HG03095 (cell line): ENCODE results near the gene FLAD1.

Experiments used
- ATAC-seq: cut with Tn5 transposase; IDR thresholded peaks from one replicate; pipeline ENCODE4 v1.9.1; 2021; ENCODE audit warnings: moderate library complexity; ENCODE audit not compliant: unreplicated experiment

Gene FLAD1

DNA sequence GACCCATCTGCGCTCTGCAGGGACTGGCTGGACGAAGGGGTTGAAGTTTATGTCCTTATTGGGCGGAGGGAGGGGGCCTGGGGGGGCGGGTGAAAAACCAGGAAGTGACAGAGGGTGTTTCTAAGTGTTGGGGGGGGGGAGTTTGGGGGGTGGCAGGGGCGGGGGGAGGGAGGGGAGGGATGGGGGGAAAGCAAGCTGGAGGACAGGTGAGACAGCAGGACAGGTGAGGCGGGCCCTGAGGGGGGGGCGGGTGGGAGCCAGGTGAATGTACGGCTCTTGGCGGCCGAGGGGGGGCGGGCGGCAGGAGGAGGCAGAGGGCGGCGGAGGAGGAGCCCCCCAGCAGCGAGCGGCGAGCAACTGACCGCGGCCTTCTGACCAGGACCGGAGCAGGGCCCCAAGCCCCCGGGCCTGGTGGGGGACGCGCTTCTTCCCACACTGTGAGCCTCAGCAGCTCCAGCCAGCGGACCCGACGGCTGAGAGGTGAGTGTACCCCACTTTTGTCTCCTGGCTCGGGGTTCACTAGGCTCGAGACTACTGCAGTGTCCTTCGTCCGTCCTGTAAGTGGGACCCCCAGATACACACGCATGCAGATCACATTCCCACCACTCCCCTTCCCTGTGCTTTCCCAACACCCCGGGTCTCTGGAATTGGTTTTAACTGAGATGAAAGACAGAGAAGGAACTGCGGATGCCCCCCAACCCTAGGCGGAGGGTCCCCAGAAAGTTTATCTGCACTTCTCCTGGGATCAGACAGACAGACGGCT lies 19.5 kb downstream of the FLAD1 start, which contains the start of gene ZBTB7B:
Gene ZBTB7B, plus strand, starts transcription at position 339 of the 763 bp plus-strand sequence. CDS start 11,859 bp downstream, outside the sequence.
- no peak for ATAC-seq

DNA sequence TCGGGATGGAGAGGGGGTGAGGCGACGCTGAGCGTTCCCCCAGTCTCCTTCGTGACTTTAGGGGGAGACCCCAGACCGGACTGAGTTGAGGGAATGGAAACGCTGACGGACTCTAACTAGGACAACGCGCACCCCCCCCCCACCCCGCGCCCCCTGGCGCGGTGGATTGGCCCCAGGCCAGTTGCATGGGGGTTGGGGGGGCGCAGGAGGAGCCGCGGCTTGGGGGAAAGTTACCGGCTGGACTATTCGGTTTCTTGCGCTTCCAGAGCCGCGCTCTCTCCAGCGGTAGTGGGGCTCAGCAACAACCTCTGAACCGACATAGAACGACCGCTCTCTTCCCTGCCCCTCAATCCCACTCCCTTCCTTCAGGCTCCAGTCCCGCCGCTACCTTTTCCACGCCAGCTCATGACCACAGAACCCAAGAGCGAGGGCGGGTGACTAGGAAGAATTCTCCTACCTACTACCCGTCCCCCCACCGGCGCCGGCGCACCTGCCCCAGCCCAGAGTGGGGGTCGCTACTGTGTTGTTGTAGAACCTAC lies 20.2 kb downstream of the FLAD1 start:
- no peak for ATAC-seq

DNA sequence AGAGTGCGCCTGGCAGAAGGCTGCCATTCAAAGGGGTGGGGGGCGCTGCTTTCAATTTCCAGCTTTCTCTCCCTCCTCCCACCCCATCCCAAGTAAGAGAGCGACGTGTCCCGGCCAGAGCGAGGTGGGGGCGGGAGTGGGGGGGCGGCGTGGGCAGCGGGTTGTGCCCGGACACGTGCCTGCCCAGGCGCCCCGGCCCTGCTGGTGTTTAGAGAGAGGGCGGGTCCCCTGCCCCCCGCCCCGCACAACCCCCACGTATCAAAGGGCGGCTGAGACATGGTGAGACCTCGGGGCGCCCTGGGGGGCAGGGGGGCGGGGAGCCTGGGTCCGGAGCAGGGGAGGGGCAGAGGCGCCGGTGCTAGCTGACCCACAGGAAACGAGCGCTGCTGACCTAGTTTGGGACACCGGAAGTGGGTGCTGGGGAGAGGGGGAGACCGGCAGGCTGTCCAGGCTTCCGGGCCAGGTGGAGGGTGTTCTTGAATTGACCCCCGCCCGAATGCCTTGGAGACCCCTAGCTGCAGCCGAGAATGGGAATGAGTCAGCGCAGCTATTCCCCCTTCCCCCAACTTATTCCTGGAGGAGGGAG lies 20.7 kb downstream of the FLAD1 start:
- ATAC-seq, result no peak

DNA sequence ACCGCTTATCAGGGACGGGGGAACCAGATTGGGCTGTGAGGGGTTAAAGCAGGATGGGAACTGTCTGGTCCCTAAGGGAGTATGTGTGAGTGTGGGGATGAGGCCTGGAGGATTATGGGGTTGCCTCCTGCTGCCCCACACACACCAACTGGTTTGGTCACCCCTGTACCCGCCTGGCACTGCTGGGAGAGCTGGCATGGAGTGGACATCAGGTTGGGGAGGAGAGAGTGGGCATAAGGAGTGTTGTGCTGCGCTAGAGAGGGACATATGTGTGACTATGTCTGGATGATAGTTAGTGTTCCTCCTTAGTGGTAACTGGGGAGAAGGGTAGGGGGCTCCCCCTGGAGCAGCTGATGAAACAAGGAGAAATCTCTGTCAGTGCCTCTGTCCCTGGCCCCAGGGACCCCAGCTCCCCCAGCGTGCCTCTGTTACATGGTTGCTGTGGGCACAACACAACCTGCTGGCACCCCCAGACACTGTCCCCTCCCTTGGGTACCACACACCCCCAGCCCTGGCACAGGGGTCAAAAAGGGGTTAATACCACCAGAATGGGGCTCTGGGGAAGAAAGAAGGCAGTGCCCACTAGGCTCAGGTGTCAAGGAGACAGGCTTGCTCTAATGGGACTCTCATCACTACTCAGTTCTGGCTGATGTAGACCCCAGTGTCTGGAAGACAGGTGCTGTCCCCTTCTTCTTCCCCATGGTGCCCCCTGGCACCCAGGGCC lies 21.4 kb downstream of the FLAD1 start:
- no peak for ATAC-seq

DNA sequence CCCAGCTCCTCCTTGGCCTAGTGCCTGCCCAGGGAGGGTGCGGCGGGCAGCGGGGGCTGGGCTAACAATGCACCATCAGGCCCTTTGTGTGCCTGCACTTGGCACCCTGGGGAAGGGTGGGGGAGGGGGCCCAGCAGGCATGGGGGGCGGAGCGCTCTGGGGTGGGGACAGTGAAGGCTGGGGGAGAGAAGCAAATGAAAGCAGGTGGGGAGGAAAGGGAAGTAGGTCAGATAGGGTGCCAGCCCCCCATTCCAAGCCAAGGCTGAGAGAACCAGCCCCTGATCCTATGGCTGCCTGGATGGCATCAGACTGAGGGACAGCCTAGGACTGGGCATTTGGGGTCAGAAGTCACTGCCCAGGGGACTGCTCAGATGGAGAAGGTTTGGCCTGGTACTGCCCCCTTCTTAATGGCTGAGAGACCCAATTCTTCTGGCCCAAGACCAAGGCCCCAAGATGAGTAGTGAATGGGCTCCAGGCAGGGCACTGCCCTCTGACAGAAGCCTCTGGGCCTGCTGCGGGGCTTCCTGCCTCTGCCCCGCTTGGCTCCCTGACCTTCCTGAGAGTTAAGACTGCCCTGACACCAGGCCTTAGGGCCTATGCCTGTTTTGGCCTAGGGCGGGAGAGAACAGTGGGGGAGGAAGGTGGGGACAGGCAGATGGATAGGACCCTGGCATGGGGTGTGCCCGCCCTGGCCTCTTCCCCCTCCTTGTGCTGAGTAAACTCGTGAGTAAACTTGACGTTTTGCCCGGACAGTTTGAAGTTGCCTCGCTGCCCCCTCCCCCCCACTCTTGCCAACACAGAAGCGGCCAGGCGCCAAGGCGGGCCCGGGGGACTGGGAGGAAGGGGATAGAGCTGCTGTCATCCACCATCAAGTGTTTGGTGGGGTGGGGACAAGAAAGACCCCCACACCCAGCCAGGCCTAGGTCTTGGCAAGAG lies 22.2 kb downstream of the FLAD1 start:
- no peak for ATAC-seq

DNA sequence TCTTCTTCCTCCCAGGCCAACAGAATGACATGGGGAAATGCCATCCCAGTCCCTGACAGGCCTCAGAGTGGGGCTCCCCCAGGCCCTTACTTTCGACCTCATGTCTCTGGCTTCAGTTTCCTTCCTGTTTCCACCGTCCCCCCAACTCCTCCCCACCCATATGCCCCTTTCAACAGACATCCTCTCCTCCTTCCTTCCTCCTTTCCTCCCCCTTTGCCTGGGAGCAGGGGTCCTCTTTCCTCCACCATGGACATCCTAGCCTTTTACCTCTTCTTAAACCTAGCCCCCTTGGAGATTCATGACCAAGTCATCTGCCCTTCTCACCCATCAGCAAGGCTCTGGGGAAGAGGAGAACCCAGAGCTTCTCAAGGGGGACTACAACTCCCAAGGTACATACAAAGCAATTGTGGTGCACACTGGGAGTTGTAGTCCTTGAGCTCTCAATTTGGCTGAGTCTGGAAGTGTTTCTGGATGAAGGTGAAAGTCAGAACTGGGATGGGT lies 23.5 kb downstream of the FLAD1 start:
- ATAC-seq, result no peak

DNA sequence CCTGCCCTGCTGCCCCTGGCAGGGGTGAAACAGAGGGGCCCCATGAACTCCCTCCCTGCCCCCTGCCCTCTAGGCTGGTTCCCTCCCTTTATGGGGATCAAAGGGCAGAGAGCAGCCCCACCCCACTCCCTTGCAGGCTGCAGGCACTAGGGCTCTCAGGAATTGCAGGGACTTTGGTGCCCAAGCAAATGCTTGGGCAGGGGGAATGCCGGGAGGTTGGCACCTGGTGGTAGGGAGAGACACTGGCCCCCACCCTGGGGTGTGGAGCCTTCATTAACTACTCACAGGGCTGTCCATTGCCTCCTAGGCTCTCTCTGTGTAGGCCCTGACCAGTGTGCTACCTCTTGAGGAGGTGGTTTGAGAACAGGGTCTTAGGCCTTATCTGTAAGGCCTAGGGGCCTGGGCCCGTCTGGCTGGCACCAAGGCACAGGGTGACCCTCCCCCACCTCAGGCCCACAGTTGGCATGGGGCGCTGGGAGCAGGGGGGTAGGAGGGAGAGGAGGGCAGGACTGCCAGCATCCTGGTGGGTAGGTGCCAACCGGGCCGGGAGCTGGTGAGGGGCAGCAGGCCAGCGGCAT lies 24.2 kb downstream of the FLAD1 start:
- ATAC-seq, result no peak

DNA sequence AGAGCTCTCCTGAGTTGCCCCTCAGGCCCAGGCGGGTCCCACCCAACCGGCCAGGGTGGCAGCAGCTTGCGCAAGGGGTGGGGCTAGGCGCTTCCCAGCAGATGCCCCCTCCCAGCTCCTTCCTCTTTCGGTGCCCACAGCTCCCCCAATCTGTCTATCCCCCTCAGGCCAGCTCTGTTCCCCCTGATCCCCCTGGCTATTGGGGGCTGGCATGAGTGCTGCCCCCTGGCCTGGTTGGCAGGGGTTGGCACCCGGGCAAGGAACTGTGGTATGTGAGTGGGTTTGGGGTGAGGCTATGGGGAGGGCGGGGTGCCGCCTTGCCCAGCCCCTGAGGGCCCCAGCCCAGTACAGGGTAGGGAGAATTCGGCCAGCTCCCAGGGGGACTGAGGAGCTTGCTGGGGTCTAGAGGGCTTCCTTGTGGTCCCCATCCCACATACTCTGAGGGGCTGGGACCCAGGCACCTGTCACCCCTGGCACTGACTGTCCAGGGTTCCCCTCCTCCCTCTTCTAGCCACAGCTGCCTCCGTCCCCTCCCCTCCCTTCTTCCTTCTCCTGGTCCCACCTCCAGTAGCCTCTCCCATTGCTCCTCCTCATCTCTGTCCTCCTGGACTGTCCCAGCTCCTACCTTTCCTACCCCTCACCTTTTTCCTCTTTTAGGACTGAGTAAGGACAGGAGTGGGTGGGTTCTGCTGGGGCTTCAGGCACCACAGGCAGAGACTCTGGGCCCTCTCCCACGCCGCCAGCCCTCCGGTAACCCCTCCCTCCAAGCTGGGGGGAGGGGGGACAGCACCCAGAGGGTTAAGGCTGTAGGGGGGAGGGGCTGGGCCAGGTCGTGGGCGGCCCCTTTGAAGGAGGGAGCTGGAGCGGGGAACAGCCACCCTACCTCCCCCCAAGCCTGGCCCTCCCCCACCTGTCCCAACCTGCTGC lies 25.1 kb downstream of the FLAD1 start:
- no peak for ATAC-seq

DNA sequence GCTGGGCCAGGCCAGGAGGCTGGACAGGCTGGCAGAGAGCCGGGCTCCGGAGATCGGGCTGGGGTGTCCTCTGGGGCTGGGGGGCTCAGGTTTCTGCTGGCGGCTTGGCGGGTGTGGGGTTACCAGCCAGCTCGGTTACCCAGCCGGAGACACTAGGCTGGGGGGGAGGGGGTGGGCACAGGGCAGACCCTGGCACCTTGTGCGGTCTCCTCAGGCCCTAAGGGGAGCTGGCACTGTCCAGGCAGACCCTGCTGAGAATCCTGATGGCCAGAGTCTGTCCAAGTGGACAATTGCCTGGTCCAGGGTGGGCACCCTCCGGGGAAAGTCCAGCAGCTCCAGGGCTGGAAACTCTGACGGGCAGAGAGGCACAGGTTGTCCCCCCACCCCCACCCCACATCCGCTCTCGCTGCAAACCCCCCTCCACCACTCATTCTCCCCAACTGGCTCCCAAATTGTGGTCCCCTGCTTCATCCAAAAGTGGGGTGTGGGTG lies 26.1 kb downstream of the FLAD1 start:
- ATAC-seq, result no peak

DNA sequence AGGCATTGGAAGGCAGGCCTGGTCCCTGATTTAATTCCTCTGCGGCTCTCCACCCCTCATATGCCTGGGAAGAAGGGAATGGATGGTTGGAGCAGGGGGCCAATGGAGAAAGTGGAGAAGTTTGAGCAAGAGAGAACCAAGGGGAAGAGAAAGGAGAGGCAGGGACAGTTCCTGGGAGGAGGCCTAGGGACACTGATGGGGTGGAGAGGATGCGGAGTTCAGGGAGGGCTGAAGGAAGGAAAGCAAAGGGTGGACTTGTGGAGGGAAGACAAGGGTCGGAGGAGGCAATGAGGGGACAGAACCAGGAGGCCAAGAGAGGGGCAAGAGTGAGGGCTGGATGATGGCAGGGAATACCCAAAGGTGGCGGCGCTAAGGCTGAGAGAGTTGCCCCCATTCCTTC lies 26.6 kb downstream of the FLAD1 start:
- no peak for ATAC-seq

DNA sequence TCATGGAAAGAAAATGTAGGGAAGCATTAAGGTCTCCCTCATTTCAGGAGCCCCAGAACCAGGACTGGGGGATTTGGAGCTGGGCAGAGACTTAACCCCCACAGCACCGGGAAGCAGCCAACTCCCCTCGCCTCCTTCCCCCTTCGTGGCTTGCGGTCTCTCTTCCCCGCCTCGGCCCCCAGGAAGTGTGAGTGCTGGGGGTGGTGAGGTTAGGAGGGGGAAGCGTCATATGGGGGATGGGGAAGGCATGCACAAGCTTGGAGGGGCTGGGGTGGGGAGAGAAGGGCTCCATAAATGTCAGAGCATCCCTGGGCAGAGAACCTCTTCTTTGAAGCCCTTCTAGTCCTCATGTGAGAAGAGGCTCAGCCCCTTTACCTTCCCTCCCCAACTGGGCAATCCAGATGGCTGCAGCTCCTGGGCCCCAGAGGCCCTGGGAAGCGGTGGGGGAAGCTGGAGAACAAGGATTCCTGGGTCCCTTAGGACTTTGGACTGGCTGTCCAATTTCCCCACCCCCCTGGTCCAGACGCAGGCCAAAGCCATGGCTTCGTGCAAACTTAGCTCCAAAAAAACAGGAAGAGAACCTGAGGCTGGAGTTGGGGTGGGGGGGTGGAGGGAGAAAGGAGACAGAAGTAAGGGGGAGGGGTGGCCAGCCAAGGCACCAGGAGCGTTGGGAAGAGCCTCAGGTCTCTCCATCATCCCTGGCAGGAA lies 27.2 kb downstream of the FLAD1 start:
- ATAC-seq, result no peak

DNA sequence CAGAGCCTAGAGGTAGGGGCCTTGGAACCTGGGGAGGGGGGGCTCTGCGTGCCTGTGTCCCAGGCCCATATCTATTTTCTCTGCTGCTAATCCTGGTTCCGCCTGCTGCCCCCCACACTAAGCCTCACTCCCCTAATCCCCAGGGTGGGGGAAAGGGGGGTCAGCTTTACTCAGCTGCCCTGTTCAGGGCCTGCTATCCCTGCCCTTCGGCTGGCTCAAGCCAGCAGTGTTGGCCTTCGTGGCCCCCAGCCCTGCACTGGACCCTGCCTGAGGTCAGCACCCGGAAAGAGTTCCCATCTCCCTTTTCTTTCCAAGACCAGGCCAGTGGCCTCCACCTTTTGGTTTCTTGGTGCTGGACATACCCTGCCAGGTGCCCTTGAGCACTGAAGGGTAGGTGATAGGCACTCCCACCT lies 27.9 kb downstream of the FLAD1 start:
- ATAC-seq, result no peak

DNA sequence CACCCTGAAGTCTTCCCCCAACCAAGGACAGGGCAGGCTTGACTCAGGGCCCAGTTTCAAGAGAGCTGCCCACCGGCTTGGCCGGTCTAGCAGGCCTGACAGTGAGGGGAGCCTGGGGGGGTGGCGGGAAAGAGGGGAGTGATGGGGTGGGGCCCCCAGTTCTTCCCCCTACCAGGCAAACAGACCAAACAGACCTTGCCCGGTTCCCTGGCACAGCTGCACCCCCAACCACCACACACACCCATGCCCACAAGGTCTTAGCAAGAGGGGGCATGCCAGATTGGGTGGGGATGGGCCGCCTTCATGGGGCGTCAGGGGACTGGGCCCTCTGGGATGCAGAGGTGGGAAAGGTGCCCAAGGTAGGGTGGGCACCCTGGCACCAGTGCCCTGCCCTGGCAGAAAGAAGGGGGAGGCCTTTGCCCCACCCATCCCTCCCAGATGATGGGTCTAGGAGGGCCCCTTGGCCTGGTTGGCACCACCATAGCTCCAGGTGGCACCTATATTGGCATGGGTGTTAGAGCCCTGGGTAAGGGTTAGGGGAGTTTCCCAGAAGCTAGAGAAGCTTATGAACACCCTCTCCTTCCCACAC lies 28.4 kb downstream of the FLAD1 start:
- no peak for ATAC-seq

DNA sequence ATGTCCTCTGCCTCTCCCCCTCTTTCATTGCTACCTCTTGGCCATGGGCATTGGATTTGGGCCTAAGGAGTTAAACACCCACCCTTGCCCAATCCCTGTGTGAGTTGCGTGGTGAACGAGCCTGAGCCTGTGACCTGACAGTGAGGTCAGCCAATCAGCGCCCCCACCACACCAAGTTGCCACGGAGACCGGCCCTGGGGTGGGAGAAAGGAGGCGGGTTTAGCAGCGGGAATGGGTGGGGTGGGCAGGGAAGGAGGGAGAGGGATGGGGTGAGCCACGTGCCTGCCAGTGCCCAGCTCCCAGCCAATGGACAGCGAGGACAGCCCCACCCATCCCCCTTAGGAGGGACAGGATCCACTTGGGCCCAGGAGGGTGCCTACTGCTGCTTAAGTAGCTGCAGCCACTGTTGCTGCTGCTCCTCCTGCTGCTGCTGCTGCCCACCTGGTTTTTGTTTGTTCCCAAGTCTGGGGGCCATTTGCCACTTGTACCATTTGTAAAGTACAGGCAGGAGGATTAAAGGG lies 28.9 kb downstream of the FLAD1 start:
- no peak for ATAC-seq

DNA sequence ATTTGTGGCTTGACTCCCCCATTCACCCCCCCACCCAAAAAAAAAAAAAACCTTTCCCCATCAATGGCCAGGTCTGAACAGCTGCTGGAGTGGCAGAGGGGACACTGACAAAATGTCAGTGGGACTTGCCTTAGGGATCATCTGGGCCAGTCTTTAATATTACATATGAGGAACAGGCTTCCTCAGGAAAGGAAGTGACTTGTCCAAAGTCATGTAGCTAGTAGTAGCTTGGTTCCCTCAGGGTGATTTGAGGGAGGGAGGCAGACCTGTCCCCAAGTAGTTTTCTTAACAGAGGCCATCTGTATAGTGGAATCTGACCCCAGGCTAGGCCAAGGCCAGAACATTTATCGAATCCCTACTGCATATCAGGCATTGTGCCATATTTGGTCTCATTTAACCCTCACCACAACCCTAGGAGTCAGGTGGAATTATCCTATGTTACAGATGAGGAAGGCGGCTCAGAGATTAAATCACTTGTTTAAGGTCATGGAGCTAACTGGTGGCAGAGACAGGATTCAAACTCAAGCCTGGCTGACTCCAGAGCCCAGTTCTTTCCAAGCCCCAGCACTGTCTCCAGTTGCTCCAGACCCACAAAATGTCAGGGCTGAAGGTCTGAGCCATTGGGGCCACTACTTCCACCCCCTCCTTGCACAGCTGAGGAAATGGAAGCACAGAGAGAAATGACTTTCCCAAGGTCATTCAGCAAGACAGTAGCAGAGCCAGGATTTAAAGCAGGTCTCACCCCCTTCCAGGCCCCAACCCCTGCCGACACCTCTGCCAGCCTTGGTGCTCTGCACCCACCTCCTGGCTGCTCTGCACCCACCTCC lies 29.8 kb downstream of the FLAD1 start:
- ATAC-seq, result no peak

DNA sequence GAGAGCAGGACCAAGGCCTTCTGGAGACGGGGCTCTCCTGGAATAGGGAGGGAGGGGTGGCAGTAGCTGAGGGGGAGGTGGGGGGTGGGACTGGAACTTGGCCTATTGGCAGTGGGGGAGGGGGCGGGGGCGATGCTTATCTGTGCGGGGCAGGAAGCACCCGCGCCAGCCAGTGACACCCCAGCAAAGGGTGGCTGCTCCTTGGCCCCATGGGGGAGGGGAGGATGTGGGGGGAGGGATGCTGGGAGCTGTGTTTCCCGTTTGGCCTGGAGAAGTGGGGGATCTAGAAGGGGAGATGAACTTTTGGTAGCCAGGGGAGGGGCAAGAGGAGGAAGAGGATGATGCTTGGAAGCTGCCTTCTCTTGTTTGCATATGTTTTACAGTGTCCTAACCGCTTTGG lies 30.5 kb downstream of the FLAD1 start:
- ATAC-seq, result no peak
